ENCODE results near the gene ERC2. TPM values are rescaled to one million over a fixed set of nuclear protein-coding genes. Genes with fewer than 3 reads are reported as not detected.

ERC2 gene
- total RNA-seq, 1 experiment from 2014 or later, result not detected

DNA sequence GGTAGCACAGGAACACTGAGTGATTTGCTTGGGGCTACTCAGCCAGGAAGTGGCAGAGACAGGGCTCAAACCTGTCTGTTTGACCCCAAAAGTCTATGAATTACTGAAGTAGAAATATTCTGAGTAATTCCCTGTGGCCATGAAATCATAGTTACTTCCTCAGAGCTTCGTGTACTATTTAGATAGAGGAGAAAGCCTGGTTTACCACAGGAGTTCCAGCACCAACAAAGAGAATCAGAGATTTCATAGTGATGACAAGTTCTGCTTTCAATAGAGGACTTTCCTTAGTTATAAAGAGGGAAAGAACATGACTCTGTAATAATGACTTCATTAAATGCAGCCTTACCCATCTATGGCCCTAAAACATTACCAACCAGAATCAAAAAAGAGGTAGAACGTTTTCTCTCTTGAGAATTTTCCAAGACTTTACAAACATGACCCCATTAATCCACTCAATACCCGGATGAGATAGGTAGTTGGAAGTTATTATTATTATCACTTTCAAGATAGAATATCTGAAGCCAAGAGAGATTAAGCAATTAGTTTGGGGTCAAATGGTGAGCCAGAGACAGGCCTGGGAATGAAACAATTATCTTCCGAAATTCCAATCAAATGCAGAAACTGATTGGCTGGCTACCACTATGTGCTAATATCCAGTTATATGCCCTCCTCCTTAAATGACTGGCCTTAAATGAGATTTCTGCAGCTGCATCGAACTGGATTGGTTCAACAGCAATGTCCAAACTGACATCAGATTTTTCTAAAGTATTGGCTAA is 967.5 kb downstream of the ERC2 start:
- no peak for DNase-seq (ENCODE audit: low spot score)

DNA sequence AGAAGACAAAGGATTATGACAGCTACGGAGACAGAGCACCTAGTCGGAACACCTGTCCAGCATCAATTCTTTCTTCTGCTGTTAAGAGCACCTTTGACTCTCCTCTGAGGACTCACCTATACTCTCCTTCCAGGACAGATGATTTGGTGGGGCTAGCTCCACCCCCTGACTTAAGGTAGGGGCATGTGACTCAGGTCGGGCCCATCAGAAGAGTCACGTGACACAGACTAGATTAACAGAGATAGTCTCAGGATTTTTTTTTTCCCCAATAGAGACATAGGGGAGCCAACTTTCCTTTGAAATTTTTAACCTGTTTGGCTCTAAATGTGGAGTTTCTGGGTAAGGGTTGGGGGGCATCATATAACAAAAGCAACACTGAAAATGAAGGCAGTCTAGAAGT is 969.7 kb downstream of the ERC2 start:
- DNase-seq (ENCODE audit: low spot score), result no peak

DNA sequence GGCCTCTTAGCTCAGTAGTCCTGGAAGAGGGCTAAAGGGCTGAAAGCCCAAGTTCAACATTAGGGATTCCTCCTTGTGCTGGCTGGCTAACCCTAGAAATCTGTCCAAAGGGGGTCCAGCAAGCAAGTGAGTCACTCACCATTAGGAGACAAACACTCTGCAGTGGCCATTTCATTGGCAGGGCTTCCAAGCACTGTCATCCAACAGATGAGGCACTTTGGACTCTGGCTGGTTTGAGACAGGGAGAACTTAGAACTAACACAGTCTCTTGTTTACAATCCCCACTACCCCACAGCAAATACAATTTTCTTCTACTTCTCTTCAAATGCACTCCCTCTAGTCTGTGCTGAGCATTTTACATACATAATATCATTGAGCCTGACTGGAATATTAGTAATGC is 971.0 kb downstream of the ERC2 start:
- no peak for DNase-seq (ENCODE audit: low spot score)

DNA sequence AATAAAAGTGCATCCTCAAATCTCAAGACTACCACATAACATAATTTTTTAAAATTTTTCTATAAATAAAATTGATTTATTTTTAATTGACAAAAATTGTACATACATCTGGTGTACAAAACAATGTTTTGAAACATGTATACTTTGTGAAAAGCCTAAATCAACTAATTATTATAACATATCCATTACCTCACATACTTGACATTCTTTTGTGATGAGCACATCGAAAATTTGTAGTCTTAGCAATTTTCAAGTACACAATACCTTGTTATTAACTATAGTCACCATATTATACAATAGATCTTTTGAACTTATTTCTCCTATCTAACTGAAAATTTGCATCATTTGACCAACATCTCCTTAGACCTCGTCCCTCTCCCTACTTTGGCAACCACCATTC is 973.3 kb downstream of the ERC2 start:
- DNase-seq (ENCODE audit: low spot score), result no peak

DNA sequence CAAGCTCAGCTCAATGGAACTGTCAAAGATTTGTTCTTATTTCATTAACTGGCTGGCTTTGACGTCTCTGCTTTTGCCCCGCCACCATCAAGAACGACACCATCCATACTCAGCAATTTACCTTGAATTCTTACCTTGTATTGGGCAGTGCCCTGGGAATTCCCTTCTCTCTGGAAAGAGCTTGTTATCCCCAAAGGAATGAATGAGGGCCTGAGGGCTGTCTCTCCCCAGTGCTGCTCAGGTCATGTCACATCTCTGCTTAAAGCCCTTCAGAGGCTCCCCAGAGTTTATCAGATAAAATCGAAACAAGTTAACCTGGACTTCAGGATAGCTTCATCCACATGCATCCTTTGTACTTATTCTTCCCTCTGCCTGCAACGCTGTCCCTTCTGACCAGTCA is 975.3 kb downstream of the ERC2 start:
- no peak for DNase-seq (ENCODE audit: low spot score)

DNA sequence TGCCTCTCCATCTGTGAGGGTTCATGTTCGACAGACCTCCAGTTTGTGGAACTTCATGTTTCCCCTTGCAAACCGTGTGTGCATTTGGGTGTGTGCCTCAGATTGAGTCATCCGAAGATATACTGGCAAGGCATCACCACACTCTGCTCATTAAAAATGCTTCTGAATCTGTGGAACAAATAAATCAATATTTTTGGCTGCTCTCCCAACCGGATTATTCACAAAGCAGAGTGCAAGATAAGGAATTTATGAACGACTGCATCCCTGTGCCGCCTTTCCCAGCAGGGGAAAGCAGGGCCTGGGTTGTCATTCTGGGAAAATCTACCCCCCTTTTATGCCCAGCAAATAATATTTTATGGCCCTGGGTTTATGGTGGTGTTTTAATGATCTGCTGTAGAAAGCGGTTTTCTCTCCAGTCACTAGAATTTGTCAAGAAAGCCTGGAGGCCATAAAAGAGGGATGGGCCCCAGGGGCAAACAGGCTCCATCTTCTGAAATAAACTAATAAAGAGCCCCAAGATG is 976.9 kb downstream of the ERC2 start:
- DNase-seq (ENCODE audit: low spot score), result no peak

DNA sequence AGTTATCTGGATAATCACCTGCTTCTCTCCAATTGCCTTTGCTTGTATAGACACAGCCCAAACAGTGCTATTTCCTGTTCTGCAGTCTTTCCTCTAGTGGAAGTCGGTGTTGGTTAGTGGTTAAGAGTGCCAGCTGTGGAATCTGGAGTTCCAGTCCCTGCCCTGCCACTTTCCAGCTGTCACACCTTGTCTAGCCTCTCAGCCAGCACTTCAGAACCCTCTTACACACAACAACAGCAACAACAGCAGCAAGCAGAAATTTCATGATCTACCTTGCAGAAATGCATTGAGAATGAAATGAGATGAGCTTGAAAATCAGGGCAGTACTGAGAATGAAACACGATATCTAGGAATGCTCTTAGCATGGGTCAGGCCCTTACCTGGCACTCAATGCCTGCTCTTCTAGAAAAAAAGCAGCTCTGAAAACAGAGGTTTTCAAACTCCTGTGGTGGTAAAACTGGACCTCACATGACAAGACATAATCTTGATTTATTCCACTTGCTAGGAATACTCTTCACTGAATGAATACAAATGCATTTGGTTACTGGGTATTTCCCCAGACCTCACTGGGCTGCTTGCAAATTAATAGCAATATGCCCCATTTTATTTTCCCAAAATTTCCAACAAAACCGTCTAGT is 977.9 kb downstream of the ERC2 start:
- DNase-seq (ENCODE audit: low spot score), result no peak

DNA sequence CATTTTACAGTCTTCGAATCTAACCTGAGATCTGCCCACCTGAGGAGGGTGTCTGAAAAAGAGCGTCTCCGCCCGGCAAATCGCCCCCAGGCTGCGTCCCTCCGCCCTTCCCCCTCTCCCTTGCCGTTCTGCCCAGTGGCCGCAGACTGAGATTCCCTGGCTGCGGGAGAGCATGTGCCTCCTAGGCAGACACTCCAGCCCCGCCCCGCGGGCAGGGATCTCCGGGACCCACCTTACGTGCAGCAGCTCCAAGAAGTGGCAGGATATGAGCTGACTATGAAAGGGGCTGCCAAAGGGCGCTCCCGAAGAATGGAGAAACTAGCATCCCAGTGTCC is 978.5 kb downstream of the ERC2 start:
- DNase-seq (ENCODE audit: low spot score), result no peak

DNA sequence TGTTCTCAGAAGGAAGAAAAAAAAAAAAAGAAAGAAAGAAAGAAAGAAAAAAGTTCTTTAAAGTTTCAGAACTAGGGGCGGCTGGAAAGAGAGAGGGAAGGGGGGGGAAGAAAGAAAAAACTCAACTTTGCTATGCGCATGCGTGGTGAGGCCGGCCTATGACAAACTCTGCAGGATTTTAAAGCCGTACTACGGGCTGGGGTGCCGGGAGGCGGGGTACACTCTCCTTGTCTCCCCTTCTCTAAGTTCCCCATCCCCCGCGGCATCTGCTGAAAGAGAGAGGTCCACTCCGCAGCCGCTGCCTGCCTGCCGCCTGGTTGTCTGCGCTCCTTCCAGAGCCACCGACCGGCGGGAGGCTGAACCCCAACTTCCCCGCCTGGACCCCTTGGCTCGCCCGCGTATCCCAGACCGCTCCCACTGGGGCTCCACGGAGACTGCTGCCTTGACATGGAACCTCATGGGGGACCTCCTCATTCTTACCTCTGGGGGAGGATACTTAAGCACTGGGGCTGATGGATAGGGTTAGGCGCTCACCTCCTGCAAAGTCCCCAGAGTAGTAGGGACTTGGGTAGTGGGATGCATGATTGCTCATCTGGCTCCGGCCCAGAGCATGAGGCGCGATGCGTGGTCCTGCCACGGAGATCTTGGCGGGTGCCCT is 979.7 kb downstream of the ERC2 start:
- no peak for DNase-seq (ENCODE audit: low spot score)

DNA sequence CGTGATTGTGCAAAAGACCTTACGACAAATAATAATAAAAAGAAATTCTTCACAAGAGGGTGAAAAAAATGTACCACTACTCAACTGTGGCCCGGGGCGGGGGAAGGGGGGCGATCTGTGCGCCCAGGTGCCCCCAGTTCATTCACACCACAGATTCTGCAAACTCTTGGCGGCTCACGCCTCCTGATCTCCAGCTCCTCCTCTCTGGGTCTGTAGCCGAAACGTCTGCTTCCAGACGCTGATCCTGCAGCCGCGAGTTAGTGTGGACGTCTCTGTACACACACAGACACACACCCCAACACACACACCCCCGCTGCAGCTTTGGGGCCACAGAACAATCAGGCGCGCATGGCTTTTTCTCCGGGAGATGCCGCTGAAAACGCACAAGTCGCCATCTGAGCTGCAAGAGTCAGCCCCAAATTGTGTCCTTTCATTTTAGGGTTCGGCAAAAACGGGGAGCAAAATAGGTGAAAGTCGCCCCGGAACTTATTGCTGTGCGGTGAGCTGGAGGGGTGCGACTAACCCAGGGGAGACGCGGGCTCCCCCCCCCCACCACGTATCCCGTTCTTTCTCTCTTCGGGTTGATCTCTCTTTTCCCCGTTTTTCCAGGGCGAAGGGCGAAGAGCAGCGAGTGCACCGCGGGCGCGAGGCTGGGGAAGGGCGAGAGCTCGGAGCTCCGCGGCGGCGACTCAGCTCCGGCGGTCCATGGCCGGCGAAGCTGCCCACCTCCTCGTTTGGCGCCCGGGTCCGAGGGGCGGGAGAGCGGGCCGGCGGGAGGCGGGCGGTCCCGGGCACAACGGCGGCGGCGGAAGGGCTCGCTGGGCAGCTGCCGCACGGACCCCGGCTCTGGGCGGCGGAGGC is 980.7 kb downstream of the ERC2 start:
- no peak for DNase-seq (ENCODE audit: low spot score)

DNA sequence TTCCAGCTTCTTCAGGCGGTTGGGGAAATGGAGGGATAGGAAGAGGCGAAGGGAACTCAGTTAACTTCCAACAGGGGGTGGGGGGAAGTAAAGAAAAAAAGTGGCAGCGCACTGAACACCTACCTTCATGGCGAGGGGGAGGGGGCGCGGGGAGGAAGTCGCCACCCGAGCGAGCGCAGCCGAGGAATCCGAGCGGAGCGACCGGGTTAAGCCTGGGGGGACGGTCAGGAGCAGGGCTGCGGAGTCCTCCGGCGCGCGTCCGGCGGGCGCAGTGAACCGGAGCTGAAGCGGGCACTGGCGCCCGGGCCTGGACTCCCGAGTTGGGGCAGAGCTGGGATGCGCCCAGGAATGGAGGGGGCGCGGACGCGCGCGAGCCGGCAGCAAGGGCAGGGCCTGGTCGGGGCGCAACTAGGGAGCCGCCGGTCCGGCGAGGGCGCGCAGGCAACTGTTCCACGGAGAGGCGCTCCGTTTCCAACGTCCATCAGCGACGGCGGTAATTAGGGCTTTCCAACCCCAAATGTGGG is 981.3 kb downstream of the ERC2 start, which contains the start of gene WNT5A:
TSS of gene WNT5A (minus strand) at position 450 of the 524 bp plus-strand sequence. CDS start at position 129, 321 bp downstream.
- no peak for DNase-seq (ENCODE audit: low spot score)

DNA sequence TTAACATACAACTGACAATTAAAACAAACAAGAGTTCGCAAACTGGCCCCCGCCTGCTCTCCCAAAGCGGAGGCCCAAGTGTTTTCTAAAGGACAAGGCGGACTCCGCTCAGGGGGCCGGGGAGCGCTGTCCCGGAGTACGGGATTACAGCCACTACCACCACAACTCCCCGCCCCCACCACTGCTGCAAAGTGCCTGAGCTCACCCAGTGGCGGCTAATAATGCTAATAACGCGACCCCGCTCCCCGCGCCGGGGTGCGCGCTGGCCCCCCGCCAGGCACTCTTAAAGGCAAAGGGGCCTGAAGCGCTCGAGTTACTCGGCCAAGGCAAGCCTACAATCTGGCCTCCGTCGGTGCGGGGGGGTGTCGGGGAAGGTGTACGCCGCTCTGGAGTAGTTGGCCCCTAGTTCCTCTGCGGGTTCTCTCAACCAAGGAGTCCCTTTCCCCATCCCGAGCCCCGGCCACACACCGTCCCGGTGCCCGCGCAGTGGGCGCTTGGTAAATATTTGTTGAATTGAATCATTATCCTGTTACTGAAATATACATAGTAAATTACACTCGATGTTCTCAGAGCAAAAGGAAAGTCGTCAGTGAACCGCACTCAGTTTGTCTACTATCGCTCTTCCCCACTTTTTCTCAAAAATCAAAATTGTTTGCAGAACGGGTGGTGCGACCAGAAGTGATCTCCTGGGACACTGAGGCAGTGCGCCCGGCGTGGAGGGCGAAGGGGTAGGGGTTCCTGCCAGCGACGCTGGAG is 982.0 kb downstream of the ERC2 start:
- DNase-seq (ENCODE audit: low spot score), result no peak

DNA sequence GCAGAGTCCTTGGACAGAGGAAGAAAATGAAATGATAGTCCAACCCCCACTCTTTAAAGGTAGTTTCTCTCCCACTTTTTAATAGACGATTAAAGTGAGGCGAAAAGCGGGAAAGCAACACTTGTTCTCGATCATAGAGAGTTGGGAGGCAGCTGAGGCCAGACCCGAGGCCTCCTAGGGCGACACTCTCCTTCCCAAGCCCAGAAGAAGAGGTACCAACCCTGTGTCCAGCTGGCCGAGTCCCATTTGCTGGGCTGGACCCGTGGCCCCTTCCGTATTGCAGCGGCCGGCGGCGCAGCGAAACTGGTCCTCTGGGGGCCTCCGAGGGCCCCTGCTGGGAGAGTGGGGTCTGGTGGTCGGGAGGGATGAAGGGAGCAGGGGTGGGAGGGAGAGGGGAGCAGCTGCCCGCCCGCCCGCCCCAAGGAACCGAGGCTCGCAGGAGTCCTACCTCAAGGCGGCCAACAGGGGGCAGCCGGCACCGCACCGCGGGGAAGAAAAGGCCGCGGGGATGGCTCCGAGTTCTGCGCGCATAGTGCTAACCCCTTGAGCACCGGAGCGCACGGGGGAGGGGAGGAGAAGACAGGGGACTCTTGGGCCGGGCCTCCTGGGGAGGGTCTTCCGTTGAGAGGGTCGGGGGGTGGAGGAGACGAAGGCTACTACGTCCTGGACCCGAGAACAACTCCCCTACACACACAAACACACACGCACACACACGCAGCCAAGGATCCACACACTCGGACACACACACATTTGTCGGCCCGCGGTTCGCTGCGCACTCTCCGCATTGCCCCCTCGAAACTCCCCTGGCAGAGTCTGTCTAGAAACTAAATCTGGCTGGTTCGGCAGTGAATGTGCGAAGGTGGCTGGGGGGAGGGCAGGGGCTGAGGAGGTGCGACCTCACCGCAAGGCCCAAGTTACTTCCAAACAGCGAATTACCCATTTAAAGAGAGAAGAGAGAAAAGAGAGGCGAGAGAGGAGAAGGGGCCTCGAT is 983.2 kb downstream of the ERC2 start:
- no peak for DNase-seq (ENCODE audit: low spot score)

DNA sequence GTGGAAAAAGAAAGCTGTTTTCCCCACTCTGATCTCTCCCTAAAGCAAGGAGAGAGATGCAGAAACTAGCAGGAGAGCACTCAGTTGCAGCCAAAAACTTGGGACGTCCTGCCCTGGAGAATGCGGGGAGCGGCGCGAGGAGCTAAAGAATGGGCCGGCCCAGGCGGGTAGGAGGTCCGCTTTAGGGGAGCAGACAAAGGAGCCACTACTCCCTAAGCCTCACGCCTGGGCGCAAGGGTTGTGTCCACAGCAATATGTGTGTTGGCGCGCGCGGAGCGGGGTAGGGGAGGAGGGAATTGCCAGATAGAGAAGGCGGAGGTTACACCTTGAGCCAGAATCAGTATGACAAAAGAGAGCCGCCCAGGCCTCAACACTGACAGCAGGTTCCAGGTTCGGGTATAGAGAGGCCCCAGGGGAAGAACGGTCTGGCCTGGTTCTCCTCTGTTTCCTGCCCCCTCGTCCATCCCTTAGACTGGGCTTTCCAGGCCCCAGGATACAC is 984.0 kb downstream of the ERC2 start:
- DNase-seq (ENCODE audit: low spot score), result no peak

DNA sequence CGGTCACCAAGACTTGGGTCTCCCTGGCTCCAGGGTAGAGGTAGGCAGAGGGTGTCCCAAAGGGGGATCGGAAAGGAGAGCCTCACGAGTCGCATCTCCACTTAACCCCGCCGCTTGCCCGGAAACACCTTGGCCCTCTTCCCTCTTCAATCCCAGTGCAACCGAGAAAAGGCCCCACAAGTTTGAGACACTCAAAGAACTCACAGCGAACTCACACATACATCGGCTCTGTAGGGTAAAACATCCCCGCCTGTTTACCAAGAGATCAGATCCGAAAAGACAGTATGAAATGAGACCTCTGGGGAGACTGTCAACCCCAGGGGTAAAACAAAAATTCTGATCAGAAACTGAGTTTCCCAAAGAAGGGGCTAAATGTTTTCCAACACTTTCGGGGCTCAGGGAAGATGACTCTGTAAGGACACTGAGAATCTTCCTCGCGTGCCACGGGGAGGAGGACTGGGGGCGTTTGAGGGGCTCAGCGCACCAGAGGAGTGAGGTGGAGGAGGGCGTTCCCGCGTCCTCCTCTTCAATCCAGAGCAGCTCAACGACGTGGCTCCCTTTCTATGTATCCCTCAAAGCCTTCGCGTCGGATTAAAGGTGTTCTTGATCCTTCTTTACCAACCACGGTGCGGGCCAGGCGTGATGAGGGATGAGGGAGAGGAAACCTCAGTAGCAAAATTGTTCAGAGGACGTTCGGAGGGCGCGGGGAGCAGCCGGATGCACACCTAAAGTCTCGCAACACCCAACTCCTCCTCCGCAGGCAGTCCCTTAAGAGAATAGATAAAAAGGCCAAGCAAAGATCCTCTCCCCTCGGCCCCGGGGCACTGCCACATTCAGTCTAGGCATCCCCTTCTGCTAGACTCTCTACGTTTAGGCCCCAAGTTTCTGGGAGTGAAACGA is 984.8 kb downstream of the ERC2 start:
- DNase-seq (ENCODE audit: low spot score), result no peak

DNA sequence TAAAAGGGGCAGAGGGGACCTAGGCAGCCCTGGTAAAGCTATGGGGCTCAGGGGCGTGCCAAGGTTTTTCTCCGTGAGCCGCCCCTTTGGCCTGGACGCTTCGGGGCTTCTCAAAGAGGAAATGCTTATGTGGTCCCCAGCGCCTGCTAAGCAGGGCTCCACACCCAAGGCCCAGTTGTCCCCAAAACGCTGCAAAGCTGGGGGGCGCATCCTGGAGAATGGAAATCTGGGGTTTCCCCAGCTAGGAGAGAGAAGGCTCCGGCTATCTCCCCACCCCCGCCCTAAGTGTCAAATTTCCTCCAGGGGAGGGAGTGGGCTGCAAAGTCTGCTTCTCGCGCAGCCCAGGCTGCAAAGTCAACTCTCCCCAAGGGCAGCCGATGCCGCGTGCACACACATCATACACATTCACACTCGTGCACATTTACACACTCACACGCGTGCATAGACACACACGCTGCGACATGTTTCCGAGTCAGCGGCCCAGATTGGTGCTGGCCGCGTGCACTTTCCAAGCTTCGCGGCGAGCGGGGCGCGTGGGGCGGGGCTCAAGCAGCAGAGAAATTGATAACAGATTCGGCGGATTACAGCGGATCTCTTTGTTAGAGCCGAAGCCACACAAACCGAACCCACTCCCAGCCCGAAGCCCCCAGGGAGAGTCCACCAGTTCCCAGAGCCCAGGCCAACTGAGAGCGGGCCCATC is 985.6 kb downstream of the ERC2 start:
- no peak for DNase-seq (ENCODE audit: low spot score)

DNA sequence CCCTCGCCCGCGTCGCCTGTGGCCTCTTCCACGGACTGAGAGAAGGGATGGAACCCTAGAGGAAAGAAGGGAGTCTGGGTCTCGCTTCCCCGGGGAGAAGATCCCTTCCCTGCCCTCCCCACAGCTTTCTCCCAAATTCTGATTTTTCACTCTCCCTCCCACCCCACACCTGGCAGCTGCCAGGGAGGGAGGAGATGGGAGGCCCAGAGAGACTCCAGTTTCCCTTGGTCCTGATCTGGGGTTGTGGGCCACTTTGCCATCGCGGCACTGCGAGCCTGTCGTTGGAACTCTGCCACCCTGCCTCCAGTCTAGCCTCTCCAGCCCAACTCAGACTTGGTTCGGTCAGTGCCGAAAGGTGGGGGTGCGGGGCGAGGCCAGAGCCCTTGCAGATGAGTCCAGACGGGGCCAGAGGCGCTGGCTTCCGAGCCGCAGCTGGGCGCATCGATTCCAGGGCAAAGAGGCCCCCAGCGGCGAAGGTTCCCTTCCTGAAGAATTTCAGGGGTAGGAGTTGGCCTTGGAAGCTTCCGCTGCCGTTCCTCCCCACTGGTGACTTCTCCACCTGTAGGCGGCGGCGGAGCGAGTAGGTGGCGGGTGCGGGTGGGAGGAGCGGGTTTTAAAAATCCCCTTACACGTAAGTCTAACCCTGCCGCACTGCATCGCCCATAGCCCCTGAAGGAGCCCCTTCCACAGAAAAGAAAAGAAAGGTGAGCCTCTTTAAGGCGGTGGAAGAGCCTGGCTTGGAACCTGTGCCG is 986.3 kb downstream of the ERC2 start:
- DNase-seq (ENCODE audit: low spot score), result no peak
